A673 (cell line): ENCODE measurements around the gene PIPOX. TPM values are rescaled to one million over a fixed set of nuclear protein-coding genes. Genes with fewer than 3 reads are reported as not detected.

Source experiments
- BruUV-seq: library from RNA; stranded (reverse); fragments of 400-500 nt; replicated peaks from 2 replicates; lab custom pipeline; 2021; lab: Mats Ljungman, UMichigan
- CTCF ChIA-PET: fragments of 300-600 bp; sonication (Branson Sonifier 250); formaldehyde crosslinking; loops from one replicate; lab custom pipeline; 2022; ENCODE audit warnings: antibody characterized with exemption; lab: Charles Lee
- POLR2A ChIA-PET: fragments of 300-600 bp; sonication (Branson Sonifier 250); formaldehyde crosslinking; loops from one replicate; lab custom pipeline; 2022; ENCODE audit warnings: antibody characterized with exemption; ENCODE audit not compliant: low non-redundant PET; lab: Charles Lee
- DNase-seq: peaks from one replicate; pipeline ENCODE4 v3.0.0-alpha.2; 2015; ENCODE audit warnings: low spot score
- H3K27ac ChIP-seq: fragments of 200-600 bp; sonication (generic); 2 replicates; pipeline ENCODE4 v1.5.1; 2016; ENCODE audit warnings: mixed run types, low read depth, mild to moderate bottlenecking, mixed read lengths, antibody characterized with exemption, low read length; ENCODE audit not compliant: poor library complexity, severe bottlenecking
- H3K27me3 ChIP-seq: fragments of 200-600 bp; sonication (generic); replicated peaks from 2 replicates; pipeline ENCODE4 v1.6.1; 2017; ENCODE audit warnings: mixed run types, low read depth, mild to moderate bottlenecking, mixed read lengths, antibody characterized with exemption, low read length; ENCODE audit not compliant: insufficient read depth, poor library complexity
- H3K36me3 ChIP-seq: fragments of 200-600 bp; sonication (generic); 2 replicates; pipeline ENCODE4 v1.6.1; 2016; ENCODE audit warnings: mixed run types, mild to moderate bottlenecking, mixed read lengths, antibody characterized with exemption, low read length; ENCODE audit not compliant: insufficient read depth, poor library complexity, severe bottlenecking
- H3K4me1 ChIP-seq: fragments of 200-600 bp; sonication (generic); 2 replicates; pipeline ENCODE4 v1.6.1; 2017; ENCODE audit warnings: mixed run types, mild to moderate bottlenecking, mixed read lengths, antibody characterized with exemption, low read length; ENCODE audit not compliant: insufficient read depth, poor library complexity, severe bottlenecking
- H3K4me3 ChIP-seq: fragments of 200-600 bp; sonication (generic); 2 replicates; pipeline ENCODE4 v1.5.1; 2016; ENCODE audit warnings: low read depth, mixed run types, mild to moderate bottlenecking, mixed read lengths, low read length; ENCODE audit not compliant: poor library complexity, severe bottlenecking
- H3K9me3 ChIP-seq: fragments of 200-600 bp; sonication (generic); 2 replicates; pipeline ENCODE4 v1.6.1; 2016; ENCODE audit warnings: mixed run types, low read depth, mild to moderate bottlenecking, mixed read lengths, antibody characterized with exemption, low read length; ENCODE audit not compliant: poor library complexity, severe bottlenecking
- CTCF ChIP-seq: fragments of 300-800, 200-600 bp; sonication (generic); conservative IDR thresholded peaks from 2 replicates; pipeline ENCODE4 v1.5.1; 2017; ENCODE audit warnings: low read depth, mild to moderate bottlenecking, antibody characterized with exemption, low read length, moderate library complexity, mixed read lengths
- EZH2 ChIP-seq: fragments of 200-600 bp; sonication (generic); IDR thresholded peaks from 2 replicates; pipeline ENCODE4 v1.6.1; 2017; ENCODE audit warnings: borderline replicate concordance, low read depth, mild to moderate bottlenecking, mixed read lengths, antibody characterized with exemption, low read length; ENCODE audit not compliant: poor library complexity, severe bottlenecking
- intact Hi-C: fragments of 100-400 bp; cut with micrococcal nuclease; formaldehyde crosslinking; loops from one replicate; pipeline ENCODE4 v1.10.0; 2022; ENCODE audit not compliant: unreplicated experiment
- total RNA-seq: library from RNA; stranded (reverse); gene quantifications from 2 replicates; pipeline ENCODE4 v1.2.3, GENCODE V29; 2021

The PIPOX gene
- total RNA-seq, 1 experiment from 2014 or later = 8.8 TPM

GRCh38 chr17:29079433-29079832 is 36.5 kb downstream of the PIPOX start:
- H3K36me3 ChIP-seq = no peaks in the 10 kb centered on the region
- no peaks in the 10 kb centered on the region for H3K9me3 ChIP-seq
- ChIA-PET POLR2A (interaction anchor here (0.6 kb wide), 1 partner anchor 366 kb away, joined by 4 read pairs; no protein-coding TSS in a partner anchor), CTCF (interaction anchor here (1.0 kb wide), 1 partner anchor 33 kb away, joined by 3 read pairs; no protein-coding TSS in a partner anchor)
- H3K4me1 ChIP-seq = peaks cover 33% of the 10 kb centered on the region
- DNase-seq = no peak
- no TSS peak for BruUV-seq
- intact Hi-C loops = no loop called here
- H3K27me3 ChIP-seq = no peaks in the 10 kb centered on the region
- H3K27ac ChIP-seq = peak overlapping the region; percentile 54
- H3K4me3 ChIP-seq = no peak overlapping the region
- TF ChIP-seq CTCF (no peak), EZH2 (no peak)

- Histone ChIP-seq H3K9me3 (no peaks in the 10 kb centered on the region), H3K27ac (no peak overlapping the region), H3K4me1 (peaks cover 38% of the 10 kb centered on the region), H3K4me3 (no peak overlapping the region), H3K36me3 (no peaks in the 10 kb centered on the region), H3K27me3 (no peaks in the 10 kb centered on the region)
- no peak for DNase-seq
- ChIA-PET POLR2A (no interaction called here), CTCF (no interaction called here)
- intact Hi-C loops = no loop called here
- no peak for TF ChIP-seq EZH2
- TF ChIP-seq CTCF = no peak
- BruUV-seq = no TSS peak
Measured at GRCh38 chr17:29079887-29080286, 36.9 kb downstream of the PIPOX start.

- ChIA-PET POLR2A (no interaction called here), CTCF (no interaction called here)
- BruUV-seq = no TSS peak
- H3K36me3 ChIP-seq = no peaks in the 10 kb centered on the region
- no peak for DNase-seq
- no peak overlapping the region for H3K4me3 ChIP-seq
- intact Hi-C loops = no loop called here
- no peaks in the 10 kb centered on the region for H3K9me3 ChIP-seq
- TF ChIP-seq CTCF (no peak), EZH2 (no peak)
- H3K27me3 ChIP-seq = no peaks in the 10 kb centered on the region
- peaks cover 42% of the 10 kb centered on the region for H3K4me1 ChIP-seq
- no peak overlapping the region for H3K27ac ChIP-seq
Measured at GRCh38 chr17:29080323-29080722, 37.4 kb downstream of the PIPOX start.
